Lung microvascular endothelial cell (primary cell): ENCODE measurements around the gene SH3BGR. TPM values are rescaled to one million over a fixed set of nuclear protein-coding genes. Genes with fewer than 3 reads are reported as not detected.

Experiments used
- DNase-seq, 2 donors: peaks; one replicate each; pipeline versions ENCODE4 v3.0.0 to v3.0.0-alpha.2; 2010; ENCODE audit warnings: low read depth in 2 of 2
- total RNA-seq: library from RNA; depleted of rRNA; stranded (reverse); fragments of >200 nt; gene quantifications from 2 replicates; pipeline ENCODE4 v1.2.1, GENCODE V29; 2014

Gene SH3BGR
- total RNA-seq, 1 donor from 2014 or later: 0.20 TPM

DNA sequence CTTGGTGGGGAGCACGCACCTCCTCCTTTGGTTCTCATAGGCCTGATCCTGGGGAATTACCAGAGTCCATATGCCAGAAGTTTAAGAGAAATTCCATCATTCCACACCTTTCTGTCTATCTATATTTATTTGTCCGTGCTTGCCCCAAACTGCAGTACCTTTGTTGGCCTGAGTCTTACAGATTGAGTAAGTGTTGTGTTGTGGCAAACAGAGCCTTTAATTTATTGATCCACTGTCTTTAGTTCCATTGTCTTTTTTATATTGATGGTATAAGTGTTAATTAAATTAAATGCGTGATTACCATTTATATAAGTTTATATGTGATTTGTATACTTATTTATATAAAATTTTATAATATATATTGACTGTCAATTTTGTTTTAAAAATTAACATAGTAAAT is 4.9 kb downstream of the SH3BGR start:
- no peak for DNase-seq

DNA sequence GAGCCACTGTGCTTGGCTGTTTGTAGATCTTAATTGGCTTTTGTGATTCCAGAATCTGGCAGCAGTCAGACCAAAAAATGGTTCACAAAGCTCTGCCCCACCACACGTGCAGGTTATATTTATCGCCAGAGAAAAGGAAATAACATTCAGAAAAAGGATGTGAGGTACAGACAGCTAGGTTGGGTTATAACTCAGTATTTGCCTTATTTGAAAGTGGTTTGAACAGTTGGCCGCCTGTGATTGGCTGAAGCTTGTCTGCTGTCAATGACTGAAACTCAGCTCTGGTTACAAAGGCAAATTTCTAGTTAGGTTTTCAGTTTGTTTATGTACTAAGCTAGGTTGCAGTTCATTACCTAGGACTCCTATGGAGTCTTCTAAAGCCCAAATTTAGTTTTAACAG is 9.6 kb downstream of the SH3BGR start:
- DNase-seq: peak in 1 of 2 donors; percentile 5

DNA sequence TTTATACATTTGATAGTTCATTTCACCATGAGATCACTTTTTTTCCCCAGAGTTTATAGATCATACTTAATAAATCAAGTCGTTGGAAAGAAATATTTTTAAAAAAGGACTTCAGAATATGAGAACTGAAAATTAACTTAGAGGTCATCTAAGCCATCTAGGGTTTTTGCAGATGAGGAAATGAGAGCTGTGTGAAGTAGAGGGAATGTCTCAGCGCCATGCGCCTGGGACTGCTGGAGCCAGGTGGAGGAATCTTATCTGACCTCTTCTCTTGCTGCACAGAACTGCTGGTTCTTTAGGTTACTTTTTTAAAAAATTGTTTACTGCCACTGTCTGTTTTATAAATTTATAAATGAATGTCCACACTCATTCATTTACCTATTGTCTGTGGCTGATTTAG is 11.5 kb downstream of the SH3BGR start:
- no peak for DNase-seq

DNA sequence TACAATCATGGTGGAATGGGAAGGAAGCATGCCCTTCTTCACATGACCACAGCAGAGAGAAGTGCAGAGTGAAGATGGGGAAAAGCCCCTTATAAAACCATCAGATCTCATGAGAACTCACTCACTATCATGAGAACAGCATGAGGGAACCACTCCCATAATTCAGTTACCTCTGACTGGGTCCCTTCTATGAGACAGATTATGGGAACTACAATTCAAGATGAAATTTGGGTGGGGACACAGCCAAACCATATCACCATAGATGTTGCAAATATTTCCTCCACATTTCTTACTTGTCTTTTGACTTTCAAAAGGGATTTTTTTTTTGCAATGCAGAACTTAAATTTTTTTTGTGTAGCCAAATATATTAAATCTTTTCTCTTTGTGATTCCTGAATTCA is 14.8 kb downstream of the SH3BGR start:
- DNase-seq: no peak

DNA sequence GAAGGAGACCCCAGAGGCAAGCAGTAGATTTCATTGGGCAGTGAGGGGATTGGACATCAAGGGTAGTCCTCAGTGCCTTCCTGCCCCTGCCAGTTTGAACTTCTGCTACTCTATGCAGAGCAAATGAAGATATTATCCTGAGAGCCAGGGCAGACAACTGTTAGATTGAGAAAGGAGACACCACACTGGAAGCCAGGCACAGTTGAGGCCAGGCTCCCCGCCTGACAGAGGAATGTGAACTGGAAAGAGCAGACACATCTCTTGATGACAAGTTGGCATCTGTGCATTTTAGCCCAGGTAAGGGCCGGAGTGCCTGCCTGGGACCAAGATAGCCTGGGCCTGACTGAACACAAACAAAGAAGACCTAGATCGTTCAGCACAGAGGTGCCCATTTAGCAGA is 16.0 kb downstream of the SH3BGR start:
- DNase-seq: no peak

DNA sequence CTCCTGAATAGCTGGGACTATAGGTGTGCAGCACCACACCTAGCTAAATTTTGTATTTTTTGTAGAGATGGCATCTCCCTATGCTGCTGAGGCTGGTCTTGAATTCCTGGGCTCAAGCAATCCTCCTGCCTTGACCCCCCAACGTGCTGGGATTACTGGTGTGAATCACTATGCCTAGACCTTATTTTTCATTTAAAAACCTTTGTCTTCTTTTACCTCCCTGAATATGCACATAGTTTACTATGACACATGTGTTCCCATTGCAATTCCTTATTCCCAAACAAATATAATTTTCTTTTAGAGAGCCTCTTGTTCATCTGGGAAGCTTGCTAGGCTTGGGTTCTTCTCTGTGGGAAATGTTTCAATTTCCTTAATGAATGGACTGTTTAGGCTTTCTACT is 16.8 kb downstream of the SH3BGR start:
- no peak for DNase-seq

DNA sequence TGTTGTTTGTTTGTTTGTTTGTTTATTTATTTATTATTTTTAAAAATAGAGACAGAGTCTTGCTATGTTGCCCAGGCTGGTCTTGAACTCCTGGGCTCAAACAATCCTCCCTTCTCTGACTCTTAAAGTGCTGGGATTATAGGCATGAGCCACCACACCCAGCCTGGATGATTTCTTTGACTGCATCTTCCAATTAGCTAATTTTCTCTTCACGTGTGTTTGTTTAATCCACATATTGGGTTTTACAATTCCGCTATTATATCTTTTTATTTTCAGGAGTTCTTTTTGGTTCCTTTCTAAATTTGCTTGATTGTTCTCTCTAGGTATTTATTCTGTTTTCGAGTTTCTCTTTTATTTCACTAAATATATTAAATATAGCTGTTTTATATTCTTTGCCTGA is 19.8 kb downstream of the SH3BGR start:
- DNase-seq: no peak

DNA sequence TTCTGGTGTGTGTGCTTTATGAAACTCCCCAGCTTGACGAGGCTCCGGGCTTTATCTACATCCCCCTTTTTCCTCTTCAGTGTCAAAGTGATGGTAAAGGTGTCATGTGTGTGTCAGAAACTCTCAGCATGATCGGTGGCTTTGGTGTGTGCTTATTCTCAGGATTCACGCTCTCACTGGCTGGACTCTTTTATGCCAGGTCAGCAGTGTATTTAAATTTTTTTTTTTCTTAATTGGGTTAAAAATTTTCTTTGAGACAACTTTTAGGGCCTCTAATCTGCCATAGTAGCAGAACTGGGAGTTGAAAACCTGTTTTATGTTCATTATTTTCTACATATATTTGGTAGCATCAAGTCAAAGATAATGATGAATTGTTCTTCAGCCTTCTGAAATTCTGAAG is 21.0 kb downstream of the SH3BGR start:
- no peak for DNase-seq

DNA sequence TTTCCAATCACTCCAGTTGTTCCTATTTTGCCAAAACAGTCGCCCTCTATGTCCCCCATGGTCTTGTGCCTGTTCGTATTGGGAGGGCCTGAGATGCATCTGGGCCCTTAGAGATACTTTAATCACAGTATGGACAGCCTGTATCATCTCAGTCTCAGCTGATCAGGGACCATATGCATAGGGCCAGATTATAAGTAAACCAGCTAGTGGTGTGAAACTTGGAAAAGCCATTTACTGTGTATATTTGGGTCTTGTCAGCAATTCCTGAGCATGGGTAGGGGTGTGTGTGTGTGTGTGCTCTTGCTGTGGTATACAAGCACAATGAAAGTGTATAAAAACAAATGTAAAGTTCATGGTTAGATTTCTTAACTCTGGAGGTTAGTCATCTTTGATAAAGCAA is 22.8 kb downstream of the SH3BGR start:
- no peak for DNase-seq

DNA sequence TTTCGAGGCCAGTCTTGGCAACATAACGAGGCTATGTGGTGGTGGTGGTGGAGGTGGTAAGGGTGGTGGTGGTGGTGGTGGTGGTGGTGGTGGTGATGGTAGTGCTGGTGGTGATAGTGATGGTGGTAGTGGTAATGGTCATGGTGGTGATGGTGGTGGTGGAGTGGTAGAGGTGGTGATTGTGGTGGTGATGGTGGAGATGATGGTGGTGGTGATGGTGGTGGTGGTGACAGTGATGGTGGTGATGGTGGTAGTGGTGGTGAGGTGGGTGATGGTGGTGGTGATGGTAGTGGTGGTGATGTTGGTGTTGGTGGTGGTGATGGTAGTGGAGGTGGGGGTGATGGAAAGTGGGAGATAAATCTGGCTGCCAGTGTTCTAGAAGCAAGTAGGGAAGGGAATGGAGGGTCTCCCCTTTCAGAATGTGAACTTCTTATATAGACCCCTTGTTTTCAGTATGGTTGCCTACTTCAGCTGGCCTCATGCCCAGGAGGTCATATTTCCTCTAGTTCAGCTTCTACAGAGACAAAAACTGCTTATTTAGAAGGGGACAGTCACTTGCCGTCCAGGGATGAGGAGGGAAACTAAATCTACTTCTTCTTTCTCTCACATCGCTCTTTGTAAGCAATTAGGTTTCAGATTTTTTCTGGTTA is 27.5 kb downstream of the SH3BGR start:
- DNase-seq: no peak

DNA sequence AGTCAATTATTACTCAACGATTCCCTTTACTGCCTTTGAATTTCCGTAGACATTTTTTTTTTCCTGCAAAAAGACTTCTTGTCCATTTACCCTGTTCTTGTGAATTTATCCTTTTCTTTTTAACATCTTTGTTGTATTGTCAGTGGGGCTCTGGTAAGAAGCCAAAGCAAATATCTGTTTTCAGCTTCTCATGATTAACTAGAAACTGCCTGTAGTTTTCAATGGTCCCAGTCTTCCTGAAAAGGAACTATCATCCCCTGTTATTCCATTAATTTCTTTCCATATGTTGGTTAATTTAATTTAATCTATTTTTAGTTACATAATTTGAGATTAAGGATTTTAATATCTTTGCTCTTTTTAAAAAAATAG is 28.0 kb downstream of the SH3BGR start:
- DNase-seq: no peak

DNA sequence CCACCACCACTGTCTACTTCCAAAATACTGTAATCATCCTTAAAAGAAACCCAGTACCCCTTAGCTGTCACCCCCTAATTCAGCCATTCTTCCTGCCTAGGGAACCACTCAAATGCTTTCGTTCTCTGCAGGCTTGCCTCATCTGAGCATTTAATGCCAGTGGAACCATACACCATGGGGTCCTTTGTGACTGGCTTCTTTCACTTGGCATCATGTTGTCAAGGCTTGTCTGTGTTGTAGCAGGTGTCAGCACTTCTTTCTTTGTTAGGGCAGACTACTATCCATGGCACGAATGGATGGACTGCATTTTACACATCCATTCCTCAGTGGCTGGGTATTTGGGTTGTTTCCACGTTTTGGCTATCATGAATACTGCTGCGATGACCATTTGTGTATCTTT is 28.5 kb downstream of the SH3BGR start:
- DNase-seq: no peak

DNA sequence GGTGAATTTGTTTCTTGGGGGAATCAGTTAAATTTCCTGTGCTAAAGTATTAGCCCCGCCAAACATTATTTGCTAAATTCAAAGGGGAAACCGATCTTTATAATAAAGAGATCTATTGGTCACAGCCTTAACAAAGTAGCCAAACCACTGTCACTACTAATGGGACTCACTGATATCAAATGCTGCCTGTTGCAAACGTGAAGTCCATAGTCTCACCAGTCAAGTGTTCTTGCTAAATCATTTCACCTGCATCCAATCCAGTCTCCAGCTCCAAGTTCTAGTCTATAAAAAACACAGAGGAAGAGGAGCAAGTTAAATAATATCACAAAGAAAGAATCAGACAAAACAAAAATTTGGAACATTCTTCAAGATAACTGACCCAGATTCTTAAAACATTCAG is 30.1 kb downstream of the SH3BGR start:
- no peak for DNase-seq

DNA sequence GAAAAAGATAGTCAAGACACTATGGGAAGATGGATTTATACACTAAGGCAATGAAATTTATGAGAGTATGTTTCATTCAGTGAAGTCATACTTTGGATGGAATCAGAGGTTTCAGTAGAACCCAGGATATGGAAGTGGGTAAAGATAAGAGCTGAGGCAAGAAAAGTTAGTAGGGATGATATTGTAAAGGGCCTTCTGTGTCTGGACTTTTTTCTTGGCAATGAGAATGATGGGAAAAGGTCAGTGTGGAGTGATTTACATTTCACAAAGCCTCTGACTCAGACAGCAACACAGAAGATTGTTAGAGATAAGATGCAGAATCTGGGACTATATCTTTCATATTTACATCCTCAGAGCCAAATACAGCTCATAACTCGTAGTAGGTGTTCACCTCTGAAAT is 32.1 kb downstream of the SH3BGR start:
- DNase-seq: peak in 1 of 2 donors; percentile 4

DNA sequence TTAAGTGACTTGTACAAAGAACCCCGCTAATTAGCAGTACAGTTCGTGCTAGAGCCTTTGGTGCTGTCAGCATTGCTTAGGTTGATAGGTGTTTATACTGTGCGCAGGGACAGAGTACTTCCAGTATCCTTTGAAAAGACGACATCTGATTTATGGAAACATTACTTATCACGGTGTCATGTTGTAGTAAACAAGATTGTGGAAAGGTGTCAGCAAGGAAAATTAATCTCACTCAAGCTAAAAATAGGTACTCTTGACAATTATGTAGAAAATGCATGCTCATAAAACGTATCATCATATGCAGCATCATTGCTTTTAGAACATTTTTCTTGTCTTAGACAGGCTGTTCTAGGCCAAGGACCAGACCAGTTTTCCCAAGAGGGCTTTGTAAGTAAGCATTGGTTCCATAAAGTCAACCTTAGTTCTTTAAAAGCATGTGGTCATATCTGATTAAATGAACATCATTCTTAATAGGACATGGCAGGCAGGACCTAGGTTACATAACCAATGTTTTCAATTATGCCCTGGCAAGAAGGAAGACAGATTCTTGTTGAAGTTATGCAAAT is 33.0 kb downstream of the SH3BGR start:
- no peak for DNase-seq

DNA sequence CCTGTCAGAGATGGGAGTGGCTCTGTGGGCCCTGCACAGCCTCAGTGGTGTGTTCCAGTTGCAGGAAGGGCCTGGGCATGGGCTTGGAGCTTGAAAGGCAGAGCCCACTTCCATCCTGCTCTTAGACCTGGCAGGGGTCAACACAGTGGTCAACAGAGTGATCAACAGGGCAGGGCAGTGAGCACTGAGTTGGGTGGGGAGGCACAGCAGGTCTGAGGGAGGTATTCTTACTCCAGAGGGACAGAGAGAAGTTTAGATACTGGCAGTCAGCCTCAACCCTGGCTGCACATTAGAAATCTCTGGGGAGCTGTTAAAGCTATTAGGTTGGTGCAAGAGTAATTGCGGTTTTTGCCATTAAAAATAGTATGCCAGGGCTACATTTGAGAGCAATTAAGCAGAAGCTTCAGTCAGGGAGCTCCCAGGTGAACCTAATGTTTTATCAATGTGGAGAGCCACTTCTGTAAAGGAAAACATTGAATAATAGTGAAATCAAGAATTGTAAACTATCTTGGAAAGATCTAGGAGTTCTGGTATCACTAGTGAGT is 37.7 kb downstream of the SH3BGR start:
- no peak for DNase-seq

DNA sequence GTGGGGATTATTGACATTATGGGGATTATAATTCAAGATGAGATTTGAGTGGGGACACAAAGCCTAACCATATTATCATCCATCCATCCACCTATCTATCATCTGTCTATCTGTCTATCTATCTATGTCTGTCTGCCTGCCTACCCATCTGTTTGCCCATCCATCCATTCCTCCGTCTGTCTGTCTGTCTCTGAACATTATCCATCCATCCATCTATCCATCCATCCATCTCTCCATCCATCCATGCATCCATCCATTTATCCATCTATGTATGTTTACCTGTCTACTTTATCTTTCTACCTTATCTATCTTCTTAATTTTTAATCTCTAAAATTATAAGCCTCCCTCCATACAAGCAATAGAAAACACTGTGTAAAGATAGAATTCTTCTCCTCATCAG is 47.4 kb downstream of the SH3BGR start:
- no peak for DNase-seq

DNA sequence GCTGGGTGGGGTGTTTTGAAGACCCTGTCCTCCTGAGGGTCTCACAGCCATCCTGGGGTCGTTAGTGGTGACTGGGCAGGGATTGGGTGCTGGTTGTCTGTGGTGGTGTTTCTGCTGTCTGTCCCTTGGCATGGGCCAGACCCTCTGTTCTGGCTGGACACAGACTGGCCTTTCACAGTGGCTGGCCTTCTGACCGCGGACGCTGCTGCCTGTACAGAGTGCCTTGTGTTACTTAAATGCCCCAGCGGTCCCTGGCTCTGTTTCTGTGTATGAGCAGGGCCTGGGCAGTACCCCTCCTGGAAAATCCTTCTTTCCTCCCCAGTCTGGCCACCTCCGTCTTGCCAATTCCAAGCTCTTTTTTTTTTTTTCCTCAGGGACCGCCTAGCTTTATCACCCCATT is 50.9 kb downstream of the SH3BGR start:
- no peak for DNase-seq

DNA sequence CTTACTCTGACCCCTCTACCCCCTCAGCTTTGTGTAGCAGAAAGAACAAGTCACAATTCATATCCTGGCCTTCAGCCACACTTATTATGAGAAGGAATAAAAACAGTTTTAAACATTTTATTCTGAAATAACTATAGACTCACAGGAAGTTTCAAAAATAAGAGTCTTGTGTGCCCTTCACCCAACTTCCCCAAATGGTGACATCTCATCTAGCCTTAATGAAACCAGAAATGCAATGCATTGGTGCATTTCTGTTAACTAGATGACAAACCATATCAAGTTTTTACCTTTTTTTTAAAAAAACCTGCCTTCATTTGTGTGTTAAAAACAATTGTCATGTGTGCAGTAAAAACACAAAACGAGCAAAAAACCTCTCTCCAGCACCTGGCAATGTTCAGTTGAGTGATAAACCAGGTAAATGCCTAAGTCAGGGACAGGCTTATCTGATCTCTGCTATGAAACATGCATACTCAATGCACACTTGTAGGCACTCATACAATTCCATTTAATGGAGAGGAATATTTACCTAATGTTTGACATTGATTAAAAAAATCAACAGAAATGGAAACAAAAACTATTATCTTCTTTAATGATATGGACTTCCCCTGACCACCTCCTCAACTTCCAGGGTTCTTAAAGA is 51.5 kb downstream of the SH3BGR start:
- no peak for DNase-seq

DNA sequence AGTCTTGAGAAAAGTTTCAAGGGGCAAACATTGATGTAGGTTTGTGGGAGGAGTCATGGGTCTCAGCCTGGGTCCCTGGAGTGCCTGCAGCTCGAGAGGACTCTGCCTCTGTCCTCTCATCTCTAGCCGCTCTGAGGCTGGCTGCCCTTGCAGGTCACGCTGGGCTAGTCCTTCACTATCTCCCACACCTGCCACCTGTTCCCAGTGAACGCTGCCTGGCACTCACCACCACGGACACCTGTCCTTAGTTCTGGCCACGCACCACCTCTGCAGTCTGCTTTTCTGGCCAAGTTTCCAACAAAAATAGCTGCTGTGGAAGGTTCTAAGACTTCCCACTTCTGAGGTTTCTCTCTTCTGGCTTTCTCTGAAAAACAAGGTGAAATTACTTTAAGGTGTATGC is 52.5 kb downstream of the SH3BGR start:
- DNase-seq: no peak

DNA sequence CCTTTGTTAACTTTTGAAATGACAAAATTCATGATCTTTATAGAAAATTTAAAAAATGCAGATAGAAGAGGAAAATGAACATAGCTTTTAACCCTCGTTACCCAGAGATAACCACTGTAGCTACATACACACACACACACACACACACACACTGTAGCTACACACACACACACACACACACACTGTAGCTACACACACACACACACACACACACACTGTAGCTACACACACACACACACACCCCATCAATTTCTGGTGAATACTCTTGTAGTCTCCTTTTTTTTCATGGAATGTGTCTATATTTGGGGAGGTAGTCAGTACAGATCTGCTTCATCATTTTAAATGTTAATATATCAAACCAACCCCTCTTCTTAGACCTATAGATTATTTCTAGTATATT is 58.5 kb downstream of the SH3BGR start:
- DNase-seq: no peak

DNA sequence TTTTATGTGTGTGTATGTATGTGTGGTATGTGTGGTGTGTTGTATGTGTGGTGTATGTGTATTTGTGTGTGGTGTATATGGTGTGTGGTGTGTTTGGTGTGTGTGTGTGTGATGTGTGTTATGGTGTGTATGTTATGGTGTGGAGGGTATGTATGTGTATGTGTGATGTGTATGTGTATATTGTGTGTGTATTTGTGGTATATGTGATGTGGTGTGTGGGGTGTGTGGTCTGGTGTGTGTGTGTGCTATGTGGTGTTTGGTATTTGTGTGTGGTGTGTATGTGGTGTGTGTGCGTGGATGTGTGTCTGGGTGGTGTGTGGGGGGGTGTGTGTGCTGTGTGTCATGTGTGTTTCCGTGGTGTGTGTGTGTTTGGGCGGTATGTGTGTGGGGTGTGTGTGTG is 59.3 kb downstream of the SH3BGR start:
- DNase-seq: no peak

DNA sequence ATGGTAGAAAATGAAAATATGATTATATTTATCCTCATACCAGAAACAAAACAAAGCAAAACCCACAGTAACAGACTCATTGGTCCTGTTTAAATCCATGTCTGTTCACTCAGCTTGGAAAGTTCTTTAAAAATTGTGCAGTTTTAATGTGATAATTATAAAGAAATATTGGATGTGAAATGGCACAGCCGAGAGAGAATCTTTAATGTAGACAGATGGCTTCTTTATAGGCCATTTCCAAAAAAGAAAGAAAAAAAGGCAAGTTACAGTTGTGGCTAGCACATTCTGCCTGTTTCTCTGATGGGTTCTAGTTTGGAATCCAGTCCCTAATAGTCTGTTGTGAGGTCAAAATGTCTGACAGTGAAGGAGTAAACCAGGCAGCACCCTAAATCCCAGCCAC is 62.0 kb downstream of the SH3BGR start:
- DNase-seq: no peak
